ENCODE results near the gene ELP4.
"Not testable (repeated sequence)": the region's sequence is repeated elsewhere in the genome, so short reads cannot be mapped to it uniquely, and the experiment has no call there.

Gene ELP4

DNA sequence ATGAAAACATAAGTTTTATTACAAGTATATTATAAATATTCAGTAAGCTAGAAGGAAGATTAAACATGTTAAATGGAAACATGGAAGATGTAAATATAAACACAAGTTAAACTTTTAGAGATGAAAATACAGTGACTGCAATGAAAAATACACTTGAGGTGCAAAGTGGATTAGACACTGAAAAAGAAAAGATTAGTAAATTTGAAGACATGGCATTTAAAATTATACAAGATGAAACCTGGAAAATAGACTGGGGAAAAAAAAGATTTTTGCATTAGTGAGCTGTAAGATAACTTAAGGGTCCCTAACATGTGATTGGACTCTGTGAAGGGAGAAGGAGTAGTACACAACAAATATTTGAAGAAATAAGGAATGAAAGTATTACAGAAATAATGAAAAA is 33.3 kb downstream of the ELP4 start:
- no peak for DNase-seq

DNA sequence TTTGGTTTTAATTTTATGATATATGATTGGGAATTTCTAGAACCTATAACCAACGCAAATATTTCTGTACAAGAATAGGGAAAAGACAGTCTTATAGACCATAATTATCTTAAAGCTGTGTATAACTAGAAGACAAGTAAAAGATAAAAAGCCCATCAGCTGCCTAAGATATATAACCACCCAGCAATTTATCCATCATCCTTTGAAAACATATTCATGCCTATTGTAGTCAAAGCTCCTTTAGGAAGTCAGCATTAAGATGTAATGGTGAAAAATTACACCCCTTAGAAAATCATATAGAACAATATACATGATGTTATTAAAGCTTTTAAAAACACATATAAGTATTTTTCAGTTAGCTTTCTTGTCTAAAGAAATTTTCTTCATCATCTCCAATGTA is 46.4 kb downstream of the ELP4 start:
- no peak for DNase-seq

DNA sequence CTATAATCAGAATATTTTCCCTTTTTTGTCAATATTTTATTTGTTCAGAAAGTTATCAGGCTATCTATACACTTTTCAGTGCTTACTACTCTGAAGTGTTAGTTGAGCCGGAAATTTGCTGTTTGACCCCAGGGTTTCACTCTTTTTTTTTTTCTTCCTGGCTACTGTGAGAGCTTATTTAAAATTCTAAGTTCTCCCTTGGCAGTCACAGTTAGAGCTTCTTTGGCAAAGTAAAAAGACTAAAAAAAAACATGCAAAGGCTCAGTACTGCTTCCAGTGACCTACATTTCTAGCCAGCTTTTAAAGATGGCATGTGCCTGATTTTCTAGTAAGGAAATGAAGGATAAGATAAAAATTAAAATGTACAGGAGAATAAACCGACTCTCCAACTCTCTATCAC is 48.4 kb downstream of the ELP4 start:
- peak in 1 of 14 donors; percentile 36 for DNase-seq

DNA sequence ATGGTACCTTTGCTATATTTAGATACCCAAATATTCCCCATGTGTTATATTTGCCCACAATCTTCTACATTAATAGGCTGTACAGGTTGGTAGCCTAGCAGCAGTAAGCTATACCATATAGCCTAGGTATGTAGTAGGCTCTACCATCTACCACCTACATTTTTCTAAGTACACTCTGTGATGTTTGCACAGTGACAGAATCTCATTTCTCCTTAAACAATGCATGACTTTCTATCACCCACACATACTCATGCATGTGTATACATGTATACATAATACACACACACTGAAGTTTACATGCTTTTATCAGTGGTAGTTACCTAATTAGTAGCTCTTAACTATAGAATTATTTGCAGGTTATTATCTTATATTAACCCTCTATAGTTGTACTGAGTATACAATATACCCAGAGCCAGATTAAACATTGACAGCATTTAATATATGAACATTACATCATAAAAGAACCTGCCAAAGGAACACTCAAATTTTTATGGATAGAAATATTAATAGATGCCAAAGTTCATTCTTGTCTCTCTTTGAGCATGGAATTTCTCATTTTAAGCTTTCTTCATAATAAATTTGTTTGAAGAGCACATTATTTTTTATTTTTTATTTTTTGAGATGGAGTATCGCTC is 51.4 kb downstream of the ELP4 start:
- DNase-seq: no peak

DNA sequence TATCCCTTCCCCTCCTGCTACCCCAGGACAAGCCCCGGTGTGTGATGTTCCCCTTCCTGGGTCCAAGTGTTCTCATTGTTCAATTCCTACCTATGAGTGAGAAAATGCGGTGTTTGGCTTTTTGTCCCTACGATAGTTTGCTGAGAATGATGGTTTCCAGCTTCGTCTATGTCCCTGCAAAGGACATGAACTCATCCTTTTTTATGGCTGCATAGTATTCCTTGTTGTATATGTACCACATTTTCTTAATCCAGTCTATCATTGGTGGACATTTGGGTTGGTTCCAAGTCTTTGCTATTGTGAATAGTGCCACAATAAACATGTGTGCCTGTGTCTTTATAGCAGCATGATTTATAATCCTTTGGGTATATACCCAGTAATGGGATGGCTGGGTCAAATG is 55.0 kb downstream of the ELP4 start:
- DNase-seq: not testable (repeated sequence)

DNA sequence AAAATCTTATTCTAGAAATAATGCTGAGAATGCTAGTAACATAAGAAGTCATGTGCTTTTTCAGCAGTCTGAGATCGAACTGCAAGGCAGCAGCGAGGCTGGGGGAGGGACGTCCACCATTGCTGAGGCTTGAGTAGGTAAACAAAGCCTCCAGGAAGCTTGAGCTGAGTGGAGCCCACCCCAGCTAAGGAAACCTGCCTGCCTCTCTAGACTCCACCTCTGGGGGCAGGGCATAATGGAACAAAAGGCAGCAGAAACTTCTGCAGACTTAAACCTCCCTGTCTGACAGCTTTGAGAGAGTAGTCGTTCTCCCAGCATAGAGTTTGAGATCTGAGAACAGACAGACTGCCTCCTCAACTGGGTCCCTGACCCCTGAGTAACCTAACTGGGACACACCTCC is 64.6 kb downstream of the ELP4 start:
- not testable (repeated sequence) for DNase-seq

DNA sequence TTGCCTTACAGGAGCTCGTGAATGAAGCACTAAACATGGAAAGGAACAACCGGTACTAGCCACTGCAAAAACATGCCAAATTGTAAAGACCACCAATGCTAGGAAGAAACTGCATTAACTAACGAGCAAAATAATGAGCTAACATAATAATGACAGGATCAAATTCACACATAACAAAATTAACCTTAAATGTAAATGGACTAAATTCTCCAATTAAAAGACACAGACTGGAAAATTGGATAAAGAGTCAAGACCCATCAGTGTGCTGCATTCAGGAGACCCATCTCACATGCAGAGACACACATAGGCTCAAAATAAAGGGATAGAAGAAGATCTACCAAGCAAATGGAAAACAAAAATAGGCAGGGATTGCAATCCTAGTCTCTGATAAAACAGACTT is 66.2 kb downstream of the ELP4 start:
- not testable (repeated sequence) for DNase-seq

DNA sequence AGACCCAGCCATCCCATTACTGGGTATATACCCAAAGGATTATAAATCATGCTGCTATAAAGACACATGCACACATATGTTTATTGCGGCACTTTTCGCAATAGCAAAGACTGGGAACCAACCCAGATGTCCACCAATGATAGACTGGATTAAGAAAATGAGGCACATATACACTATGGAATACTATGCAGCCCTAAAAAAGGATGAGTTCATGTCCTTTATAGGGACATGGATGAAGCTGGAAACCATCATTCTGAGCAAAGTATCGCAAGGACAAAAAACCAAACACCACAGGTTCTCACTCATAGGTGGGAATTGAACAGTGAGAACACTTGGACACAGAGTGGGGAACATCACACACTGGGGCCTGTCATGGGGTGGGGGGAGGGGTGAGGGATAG is 69.8 kb downstream of the ELP4 start:
- DNase-seq: not testable (repeated sequence)

DNA sequence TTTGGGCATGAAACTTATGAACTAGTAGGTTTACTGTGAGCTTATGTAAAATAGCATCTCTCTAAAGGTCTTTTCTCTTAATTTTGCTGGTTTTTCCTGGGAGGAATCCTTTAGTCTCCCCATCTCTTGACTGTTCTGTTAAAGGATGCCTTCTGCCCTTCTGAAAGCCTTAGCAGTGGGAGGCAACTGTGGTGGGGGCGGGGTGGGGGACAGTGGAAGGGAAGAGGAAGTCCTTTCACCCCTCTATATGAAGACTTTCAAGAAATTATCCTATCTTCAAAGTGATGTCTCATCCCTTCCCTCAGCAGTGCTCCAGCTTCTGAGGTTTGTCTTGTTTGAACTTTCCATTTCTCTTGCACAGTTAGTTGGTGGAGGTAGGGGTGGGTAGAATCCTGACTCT is 73.1 kb downstream of the ELP4 start:
- DNase-seq: no peak

DNA sequence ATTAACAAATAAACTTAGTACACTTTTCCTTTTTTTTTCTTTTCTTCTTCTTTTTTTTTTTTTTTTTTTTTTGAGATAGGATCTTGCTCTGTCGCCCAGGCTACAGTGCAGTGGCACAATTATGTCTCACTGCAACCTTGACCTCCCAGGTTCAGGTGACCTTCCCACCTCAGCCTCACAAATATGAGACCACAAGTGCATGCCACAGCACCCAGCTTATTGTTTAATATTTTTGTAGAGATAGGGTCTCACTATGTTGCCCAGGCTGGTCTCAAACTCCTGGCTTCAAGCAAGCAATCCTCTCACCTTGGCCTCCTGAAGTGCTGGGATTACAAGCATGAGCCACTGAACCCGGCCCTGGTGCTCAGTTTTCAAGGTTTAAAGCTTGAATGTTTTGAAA is 88.9 kb downstream of the ELP4 start:
- no peak for DNase-seq

DNA sequence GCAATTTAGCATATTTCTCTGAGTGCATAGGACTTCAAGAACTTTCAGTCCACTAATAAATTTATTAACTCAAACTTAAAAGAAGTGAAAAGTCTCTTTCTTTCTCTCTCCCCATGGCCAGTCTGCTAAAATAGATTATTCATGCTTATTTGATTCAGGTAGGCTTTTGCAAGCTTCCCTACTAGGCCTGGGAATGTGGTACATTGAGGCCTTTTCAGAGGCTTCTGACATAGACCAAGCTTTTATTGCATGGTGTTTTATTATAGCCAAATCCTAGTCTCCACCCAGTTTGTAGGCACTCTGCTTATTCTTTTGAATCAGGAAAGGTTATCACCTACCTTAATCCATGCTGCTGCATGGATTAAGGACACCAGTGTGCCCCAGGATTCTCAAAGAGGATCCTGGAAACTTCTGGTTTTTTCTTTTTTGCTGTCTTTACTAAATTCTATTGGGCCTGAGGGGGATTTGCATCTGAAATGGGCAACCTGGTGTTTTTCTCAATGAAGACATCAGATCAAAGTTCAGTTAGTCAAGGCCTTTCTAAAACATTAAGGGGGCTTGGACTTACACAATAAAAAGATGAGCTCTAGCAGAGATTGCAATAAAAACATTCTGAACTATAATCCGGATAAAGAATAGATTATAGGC is 92.2 kb downstream of the ELP4 start:
- no peak for DNase-seq

DNA sequence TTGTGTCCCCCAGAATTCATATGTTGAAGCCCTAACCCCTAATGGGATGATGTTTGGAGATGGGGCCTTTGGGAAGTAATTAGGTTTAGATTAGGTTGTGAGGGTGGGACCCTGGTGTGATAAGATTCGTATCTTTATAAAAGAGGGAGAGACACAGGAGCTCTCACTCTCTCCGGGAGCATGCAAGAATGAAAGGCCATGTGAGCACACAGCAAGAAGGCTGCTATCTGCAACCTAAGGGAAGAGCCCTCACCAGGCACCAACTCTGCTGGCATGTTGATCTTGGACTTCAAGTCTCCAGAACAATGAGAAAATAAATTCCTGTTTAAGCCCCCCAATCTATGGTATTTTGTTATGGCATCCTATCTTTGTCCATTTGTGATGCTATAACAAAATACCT is 97.3 kb downstream of the ELP4 start:
- DNase-seq: no peak

DNA sequence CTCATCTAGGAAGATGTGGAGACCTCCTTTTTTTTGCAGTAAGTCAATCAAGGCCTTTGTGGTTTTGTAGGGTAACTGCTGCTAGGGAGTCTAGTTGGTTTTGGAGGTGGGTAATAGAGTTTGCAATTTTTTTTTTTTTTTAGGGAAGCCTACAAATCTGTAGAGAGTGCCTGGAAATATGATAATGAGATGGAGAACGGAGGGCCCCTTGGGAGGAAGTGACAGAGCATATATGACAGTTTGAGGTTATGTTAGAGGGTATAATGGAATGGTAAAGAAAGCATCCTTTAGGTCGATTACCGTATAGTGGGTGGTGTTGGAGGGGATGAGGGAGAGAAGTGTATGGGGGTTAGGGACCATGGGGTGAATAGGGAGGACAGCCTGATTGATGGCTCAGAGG is 98.3 kb downstream of the ELP4 start:
- no peak for DNase-seq

DNA sequence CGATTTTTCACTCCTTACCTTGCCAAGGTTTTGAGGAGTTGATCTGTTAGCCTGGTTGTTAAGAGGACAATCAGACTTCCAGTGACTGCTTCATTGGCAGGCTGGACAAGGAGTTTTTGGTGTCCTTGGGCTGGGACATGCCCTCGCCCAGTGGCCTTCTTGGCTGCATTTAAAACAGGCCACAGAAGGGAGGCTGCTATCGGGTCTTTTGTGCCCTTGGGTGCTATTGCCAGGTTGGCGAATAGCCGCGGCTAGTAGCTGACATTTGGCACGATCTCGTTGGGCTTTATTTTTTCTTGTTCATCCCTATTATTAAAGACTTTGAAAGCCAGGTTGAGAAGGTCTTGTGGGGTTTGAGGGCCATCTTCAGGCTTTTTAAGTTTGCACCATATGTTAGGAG is 99.4 kb downstream of the ELP4 start:
- DNase-seq: no peak

DNA sequence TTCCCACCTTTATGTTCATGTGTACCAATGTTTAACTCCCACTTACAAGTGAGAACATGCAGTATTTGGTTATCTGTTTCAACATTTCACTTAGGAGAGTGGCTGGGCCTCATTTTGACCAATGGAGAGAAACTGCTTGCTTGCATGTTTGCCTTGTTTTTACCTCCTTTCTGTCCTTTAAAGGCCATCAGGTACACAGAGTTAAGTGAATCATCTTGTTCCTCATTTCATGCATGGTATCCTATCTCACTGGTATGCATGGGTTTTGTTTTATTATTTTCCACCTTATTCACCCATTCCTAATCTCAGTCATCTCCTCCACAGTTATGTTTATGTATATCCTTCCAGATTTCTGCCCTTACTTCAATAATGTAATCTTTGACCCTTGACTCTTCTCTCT is 101.0 kb downstream of the ELP4 start:
- no peak for DNase-seq

DNA sequence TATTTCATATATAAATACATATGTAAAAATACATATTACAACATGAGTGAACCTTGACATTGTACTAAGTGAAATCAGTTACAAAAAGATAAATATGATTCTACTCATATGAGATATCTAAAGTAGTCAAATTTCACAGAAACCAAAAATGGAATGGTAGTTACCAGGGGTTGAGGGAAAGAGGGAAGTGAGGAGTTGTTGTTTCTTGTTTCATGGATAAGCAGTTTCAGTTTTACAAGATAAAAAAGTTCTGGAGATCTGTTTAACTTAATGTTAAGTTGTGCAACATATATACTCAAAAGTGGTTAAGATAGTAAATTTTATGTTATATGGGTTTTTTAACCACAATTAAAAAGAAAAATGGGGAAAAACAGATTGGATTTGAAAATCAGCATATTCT is 107.7 kb downstream of the ELP4 start:
- no peak for DNase-seq

DNA sequence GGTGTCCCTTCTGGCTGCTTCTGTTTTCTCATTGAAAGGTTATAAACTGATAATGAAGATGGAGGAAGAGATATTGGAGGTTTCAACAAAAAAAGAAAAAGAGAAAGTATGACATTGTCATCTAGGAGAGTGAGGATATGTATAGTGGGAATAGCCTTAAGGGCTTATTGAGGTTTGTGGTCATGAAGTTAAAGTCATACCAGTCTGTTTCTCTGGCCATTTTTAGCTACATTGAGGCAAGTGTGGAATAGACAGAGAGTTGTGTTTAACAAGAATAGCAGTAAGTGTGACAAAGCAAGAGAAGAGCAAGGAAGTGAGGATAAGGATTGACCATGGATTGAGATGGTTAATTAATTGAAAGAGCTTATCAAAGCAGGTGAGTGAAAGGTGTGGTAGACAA is 110.4 kb downstream of the ELP4 start:
- no peak for DNase-seq

DNA sequence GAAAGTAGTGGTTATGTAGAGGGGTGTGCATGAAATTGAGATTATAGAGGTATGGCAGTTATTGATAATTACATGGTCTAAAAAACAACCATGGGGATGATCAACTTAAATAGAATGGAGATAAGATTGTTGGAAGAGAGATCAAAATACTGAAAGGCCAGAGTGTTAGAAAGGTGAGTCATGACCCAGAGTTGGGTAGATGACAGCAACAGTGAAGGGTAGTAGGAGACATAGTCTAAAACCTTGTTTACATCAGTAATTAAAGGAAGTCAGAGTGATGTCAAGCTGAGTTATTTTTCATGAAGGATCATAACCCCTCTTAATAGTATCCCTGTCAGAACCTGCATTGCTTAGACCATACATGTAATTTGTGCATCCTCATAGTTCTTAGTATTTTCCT is 110.9 kb downstream of the ELP4 start:
- no peak for DNase-seq

DNA sequence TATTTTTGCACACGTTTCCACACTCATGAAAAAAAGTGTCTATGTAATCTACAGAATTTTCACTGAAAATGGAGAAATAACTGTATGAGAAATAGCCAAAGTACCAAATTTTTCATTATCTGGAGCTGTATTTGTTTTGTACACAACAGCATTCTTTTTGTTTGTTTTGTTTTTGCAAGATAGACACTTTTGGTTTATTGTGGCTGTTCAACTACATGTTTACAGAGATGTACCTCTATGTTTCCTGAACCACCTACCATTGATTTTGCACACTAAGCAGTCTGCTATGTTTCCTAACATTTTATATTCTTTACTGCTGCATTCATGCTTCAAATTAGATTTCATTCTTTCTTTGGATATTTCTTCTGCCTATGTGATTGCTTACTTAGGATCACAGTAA is 116.3 kb downstream of the ELP4 start:
- DNase-seq: no peak

DNA sequence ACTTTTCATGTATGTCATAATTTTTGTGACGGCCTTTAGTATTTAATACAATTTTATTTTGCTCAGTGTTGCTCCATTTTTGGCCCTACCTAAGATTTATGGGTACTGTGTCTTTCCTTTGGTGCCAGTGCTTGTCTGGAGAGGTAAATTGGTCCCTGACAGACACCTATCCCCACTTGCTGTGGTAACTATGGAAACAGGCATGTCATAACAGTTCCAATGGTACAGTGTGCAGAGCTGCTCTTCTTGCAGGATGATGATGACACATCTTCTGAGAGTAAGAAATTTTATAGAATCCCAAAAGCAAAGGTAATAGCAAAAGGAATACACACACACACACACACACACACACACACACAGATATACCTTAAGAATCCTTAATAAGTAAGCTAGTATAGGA is 118.5 kb downstream of the ELP4 start:
- peak in 1 of 14 donors; percentile 21 for DNase-seq

DNA sequence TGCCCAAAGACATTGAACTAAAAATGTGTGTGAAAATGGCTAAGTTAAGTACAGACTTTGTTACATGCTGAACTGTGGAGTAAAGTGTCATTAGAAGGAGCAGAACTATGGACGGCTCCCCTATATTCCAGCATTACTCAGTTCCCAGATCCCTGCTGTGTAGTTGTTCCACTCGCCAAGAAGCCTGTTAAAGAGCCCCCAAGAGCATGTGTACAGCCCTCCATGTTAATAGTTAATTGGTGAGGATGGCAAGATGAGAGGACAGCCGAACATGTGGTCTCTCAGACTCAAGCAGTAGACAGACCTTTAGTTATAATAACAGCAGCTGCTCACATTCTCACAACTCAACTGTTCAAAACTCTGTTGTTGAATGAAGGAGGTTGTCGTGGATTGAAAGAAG is 127.4 kb downstream of the ELP4 start:
- no peak for DNase-seq

DNA sequence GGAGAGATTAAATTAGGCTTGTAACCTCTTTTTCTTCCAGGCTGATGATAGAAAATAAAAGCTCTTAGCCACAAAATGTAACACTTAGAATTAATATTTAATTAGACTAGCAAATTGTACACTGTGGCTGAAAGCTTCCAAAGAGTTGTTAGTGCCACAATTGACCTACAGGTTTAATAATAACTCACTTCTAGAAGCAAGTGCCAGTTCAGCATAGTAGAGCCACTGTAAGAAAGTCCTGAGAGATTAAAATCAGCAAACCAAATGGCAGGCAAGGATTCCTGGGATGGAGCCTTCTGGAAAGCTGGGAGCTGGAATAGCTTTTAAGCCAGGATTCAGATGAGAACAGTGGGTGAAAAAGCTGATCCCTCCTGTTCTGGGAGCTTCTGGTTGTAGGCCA is 131.0 kb downstream of the ELP4 start:
- DNase-seq: peak in 3 of 14 donors; percentile 2 to 92 (median 4)

DNA sequence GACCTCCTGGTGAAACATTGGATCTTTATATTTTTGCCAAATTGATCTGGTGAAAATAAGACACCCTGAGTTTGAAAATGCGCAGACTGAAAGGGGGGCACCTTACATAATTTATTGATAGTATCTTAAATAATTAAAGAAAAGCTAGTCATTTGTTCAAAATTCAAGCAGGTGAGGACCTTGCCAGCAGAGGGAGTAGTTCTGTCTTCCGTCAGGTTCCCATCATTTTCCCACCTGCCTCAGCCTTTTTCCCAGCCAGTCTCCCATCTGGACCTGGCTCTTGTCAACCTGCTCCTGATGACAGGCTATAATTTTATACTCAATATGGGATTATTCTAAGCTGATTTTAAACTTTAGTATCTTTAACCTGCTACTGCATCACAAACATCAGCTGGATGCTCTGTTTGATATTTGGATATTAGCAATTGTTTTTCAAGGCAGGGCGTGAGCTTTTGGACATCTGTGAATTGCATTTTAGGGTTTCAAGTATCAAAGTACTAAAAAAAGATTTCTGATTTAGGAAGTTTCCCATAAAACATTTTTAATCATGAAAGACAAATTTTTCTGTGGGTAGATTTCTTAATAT is 132.0 kb downstream of the ELP4 start:
- peak in 3 of 14 donors; percentile 2 to 83 (median 13) for DNase-seq

DNA sequence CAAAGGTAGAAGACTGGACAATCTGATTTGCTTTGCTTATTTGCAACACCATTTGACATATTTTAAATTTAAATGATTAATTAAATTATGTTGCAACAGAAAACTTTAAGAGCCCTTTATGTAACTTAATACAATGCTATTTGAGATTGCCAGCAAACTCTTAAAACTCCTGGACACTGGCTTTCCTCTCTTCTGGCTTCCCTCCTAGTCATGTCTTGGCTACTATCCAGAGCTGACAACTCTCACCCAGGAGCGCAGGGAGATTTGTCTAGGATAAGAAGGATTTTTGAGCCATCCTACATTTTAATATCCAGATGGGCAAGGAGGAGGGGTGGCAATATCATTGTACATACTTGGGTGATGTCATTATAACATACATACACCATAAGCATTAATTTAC is 134.3 kb downstream of the ELP4 start:
- DNase-seq: peak in 1 of 14 donors; percentile 50

All from C1 segment of cervical spinal cord (tissue), 14 donors.